Measurements from ENCODE around the gene ST8SIA2. TPM values are rescaled to one million over a fixed set of nuclear protein-coding genes. Genes with fewer than 3 reads are reported as not detected.

Gene ST8SIA2
- total RNA-seq, 4 donors from 2014 or later: 0.27 to 0.79 TPM; not detected in 2

DNA sequence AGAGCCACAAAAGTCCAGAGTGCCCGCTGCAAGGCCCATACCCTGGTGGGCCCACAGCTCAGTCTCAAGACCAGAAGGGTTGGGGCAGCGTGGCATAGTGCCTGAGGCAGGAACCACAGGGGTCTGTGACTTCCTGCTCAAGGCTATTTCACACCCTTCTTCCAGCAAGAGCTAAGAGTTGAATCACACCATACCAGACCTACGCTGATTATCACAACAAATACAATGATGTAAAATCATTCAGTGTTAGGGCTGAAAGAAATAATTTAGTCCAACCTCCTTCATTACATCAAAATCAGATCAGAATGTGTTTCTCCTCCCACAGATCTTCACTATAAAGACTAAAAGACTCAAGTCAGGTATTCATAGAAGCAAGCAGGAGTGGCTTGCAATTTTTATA, 27.8 kb upstream of the ST8SIA2 start:
- Histone ChIP-seq H3K4me1 (no peaks in the 10 kb centered on the region), H3K27me3 (no peaks in the 10 kb centered on the region), H3K9me3 (no peaks in the 10 kb centered on the region), H3K4me3 (no peak overlapping the region), H3K36me3 (no peaks in the 10 kb centered on the region), H3K27ac (no peak overlapping the region)
- no peak for DNase-seq
- in situ Hi-C loops (cut with MboI; ENCODE audit: low pct_ligation_motif_present in 1 of 4, low pct_unique_long_range_greater_than_20kb in 1 of 4, low sequenced_read_pairs in 3 of 4) (no loop called here), intact Hi-C loops (cut with DNase I; ENCODE audit: low total_unique reads) (no loop called here)
- WGBS, 2 donors (ENCODE audit: low coverage in 1 of 2): 72 to 86% methylated on average over 3 of the region's 3 CpGs
- TF ChIP-seq, protein P1, sequence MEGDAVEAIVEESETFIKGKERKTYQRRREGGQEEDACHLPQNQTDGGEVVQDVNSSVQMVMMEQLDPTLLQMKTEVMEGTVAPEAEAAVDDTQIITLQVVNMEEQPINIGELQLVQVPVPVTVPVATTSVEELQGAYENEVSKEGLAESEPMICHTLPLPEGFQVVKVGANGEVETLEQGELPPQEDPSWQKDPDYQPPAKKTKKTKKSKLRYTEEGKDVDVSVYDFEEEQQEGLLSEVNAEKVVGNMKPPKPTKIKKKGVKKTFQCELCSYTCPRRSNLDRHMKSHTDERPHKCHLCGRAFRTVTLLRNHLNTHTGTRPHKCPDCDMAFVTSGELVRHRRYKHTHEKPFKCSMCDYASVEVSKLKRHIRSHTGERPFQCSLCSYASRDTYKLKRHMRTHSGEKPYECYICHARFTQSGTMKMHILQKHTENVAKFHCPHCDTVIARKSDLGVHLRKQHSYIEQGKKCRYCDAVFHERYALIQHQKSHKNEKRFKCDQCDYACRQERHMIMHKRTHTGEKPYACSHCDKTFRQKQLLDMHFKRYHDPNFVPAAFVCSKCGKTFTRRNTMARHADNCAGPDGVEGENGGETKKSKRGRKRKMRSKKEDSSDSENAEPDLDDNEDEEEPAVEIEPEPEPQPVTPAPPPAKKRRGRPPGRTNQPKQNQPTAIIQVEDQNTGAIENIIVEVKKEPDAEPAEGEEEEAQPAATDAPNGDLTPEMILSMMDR (IDR thresholded peaks at IDR 0.05): no peak
- no peak for TF ChIP-seq EP300 (IDR thresholded peaks at IDR 0.05; ENCODE audit: low read depth)
- TF ChIP-seq POLR2AphosphoS5 (IDR thresholded peaks at IDR 0.05): no peak
- no peak for TF ChIP-seq POLR2A (IDR thresholded peaks at IDR 0.05)

DNA sequence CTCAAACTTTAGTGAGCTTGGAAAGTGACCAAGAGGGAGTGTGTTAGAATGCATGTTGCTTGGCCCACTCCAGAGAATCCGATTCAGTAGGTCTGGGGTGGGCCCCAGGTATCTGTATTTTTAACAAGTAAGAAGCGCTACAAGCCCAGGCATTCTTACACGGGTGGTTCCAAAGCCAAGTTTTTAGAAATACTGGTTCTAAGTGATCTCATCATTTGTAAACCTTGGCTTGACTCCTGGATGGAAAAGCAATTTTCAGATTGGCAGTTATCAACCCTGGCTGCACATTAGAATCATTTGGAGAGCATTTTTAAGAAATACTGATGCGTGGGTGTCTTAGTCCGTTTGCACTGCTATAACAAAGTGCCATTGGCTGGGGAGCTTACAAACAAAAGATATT, 27.3 kb upstream of the ST8SIA2 start:
- intact Hi-C loops (cut with DNase I; ENCODE audit: low total_unique reads): no loop called here
- TF ChIP-seq POLR2AphosphoS5 (IDR thresholded peaks at IDR 0.05) (no peak), EP300 (IDR thresholded peaks at IDR 0.05; ENCODE audit: low read depth) (no peak), POLR2A (IDR thresholded peaks at IDR 0.05) (no peak)
- TF ChIP-seq, protein P1 (IDR thresholded peaks at IDR 0.05): no peak
- DNase-seq: no peak
- Histone ChIP-seq H3K27me3 (no peaks in the 10 kb centered on the region), H3K9me3 (no peaks in the 10 kb centered on the region), H3K4me3 (no peak overlapping the region), H3K36me3 (no peaks in the 10 kb centered on the region), H3K4me1 (no peaks in the 10 kb centered on the region), H3K27ac (no peak overlapping the region)
- in situ Hi-C loops (cut with MboI; ENCODE audit: low pct_ligation_motif_present in 1 of 4, low pct_unique_long_range_greater_than_20kb in 1 of 4, low sequenced_read_pairs in 3 of 4): no loop called here
- WGBS, 2 donors (ENCODE audit: low coverage in 1 of 2): 81% methylated on average over 5 of the region's 5 CpGs; no CpG with 5 or more reads in 1 of the 2 donors

DNA sequence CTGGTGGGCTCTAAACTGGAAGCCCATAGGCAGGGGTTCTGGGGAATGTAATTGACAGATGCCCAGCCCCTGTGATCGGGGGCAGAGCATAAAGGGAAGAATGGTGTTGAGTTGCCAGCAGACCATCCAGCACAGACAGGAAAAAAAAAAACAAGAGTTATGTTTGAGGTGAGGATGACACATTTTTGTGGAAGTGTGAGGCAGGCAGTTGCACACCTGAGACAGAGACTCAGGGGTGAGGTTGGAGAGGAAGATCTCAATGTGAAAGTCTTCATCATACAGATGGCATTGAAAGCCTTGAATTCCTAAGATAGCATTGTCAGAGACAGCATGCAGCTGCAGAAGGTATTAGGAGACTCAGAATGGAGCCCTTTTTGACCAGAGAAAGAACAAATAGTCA, 18.6 kb upstream of the ST8SIA2 start:
- WGBS, 2 donors (ENCODE audit: low coverage in 1 of 2): 86 to 88% methylated on average over 1 of the region's 1 CpG
- intact Hi-C loops (cut with DNase I; ENCODE audit: low total_unique reads) (no loop called here), in situ Hi-C loops (cut with MboI; ENCODE audit: low pct_ligation_motif_present in 1 of 4, low pct_unique_long_range_greater_than_20kb in 1 of 4, low sequenced_read_pairs in 3 of 4) (no loop called here)
- no peaks in the 10 kb centered on the region for H3K36me3 ChIP-seq
- no peaks in the 10 kb centered on the region for H3K27me3 ChIP-seq
- no peak overlapping the region for H3K4me3 ChIP-seq
- no peak overlapping the region for H3K27ac ChIP-seq
- no peak for TF ChIP-seq POLR2AphosphoS5 (IDR thresholded peaks at IDR 0.05)
- TF ChIP-seq, protein P1 (IDR thresholded peaks at IDR 0.05): no peak
- no peak for TF ChIP-seq POLR2A (IDR thresholded peaks at IDR 0.05)
- TF ChIP-seq EP300 (IDR thresholded peaks at IDR 0.05; ENCODE audit: low read depth): no peak
- no peak for DNase-seq
- no peaks in the 10 kb centered on the region for H3K4me1 ChIP-seq
- no peaks in the 10 kb centered on the region for H3K9me3 ChIP-seq

DNA sequence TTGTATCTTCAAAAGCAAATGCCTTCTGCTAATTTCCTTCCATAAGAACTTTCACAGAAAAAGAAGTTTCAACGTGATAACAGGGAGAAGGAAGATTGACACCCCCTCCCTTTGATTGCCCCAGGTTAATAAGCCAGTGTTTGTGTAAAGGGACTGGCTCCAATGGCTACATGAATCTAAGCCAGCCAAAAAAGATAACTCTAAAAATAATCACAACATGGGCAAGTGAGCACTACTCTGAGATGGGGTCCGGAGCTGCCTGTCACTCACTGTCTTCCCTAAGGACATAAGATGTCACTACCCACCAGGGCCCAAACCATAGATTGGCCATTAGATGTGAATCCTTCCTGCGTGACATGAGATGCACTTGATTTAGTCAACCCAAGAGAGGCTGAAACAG, 17.6 kb upstream of the ST8SIA2 start:
- DNase-seq: no peak
- WGBS, 2 donors (ENCODE audit: low coverage in 1 of 2): 29 to 81% methylated on average over 1 to 3 of the region's 3 CpGs
- Histone ChIP-seq H3K27me3 (no peaks in the 10 kb centered on the region), H3K9me3 (no peaks in the 10 kb centered on the region), H3K27ac (no peak overlapping the region), H3K36me3 (no peaks in the 10 kb centered on the region), H3K4me1 (no peaks in the 10 kb centered on the region), H3K4me3 (no peak overlapping the region)
- in situ Hi-C loops (cut with MboI; ENCODE audit: low pct_ligation_motif_present in 1 of 4, low pct_unique_long_range_greater_than_20kb in 1 of 4, low sequenced_read_pairs in 3 of 4): no loop called here
- intact Hi-C loops (cut with DNase I; ENCODE audit: low total_unique reads): no loop called here
- TF ChIP-seq POLR2AphosphoS5 (IDR thresholded peaks at IDR 0.05) (no peak), EP300 (IDR thresholded peaks at IDR 0.05; ENCODE audit: low read depth) (no peak), POLR2A (IDR thresholded peaks at IDR 0.05) (no peak)
- TF ChIP-seq, protein P1 (IDR thresholded peaks at IDR 0.05): no peak

Measured in transverse colon (tissue), 4 donors.